Neural progenitor cell (in vitro differentiated cells): ENCODE measurements around the gene GABRD.

Experiments
- EZH2 ChIP-seq: fragments of 200-600 bp; sonication (generic); IDR thresholded peaks from 2 replicates; pipeline ENCODE4 v1.6.1; 2017; ENCODE audit warnings: antibody characterized with exemption, mild to moderate bottlenecking, moderate library complexity
- TF ChIP-seq, protein P1 (sequence below): fragments of 200-600 bp; sonication (generic); IDR thresholded peaks from 2 replicates; pipeline ENCODE4 v1.5.1; 2017; ENCODE audit warnings: antibody characterized with exemption, mild to moderate bottlenecking

DNA sequence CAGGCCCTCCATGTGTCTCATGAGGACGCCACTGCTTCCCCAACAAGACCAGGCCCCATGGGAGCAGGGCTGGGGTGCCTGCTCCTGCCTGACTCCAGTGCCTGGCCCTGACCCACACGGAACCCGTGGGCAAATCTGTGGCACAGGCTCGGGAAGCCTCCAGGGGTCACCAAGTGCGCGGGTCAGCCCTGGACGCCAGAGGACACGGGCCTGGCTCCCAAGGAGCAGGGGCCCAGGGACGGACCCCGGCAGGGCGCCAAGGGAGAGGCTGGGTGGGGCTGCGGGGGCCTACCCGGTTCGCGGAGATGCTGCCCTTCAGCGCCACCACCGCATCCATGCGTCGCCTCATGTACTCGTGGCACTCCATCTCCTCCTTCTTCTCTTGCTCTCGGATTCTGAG lies 47.5 kb upstream of the GABRD start:
- TF ChIP-seq, protein P1, sequence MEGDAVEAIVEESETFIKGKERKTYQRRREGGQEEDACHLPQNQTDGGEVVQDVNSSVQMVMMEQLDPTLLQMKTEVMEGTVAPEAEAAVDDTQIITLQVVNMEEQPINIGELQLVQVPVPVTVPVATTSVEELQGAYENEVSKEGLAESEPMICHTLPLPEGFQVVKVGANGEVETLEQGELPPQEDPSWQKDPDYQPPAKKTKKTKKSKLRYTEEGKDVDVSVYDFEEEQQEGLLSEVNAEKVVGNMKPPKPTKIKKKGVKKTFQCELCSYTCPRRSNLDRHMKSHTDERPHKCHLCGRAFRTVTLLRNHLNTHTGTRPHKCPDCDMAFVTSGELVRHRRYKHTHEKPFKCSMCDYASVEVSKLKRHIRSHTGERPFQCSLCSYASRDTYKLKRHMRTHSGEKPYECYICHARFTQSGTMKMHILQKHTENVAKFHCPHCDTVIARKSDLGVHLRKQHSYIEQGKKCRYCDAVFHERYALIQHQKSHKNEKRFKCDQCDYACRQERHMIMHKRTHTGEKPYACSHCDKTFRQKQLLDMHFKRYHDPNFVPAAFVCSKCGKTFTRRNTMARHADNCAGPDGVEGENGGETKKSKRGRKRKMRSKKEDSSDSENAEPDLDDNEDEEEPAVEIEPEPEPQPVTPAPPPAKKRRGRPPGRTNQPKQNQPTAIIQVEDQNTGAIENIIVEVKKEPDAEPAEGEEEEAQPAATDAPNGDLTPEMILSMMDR: no peak
- TF ChIP-seq EZH2: no peak
